GM18519 (cell line): ENCODE results near the gene OR2G6.
A peak's percentile ranks its signal among the peaks of the same experiment; 100 is the strongest.
"Not testable (repeated sequence)": the region's sequence is repeated elsewhere in the genome, so short reads cannot be mapped to it uniquely, and the experiment has no call there.

Experiments used
- ATAC-seq: cut with Tn5 transposase; IDR thresholded peaks from one replicate; pipeline ENCODE4 v1.9.1; 2021; ENCODE audit warnings: mild to moderate bottlenecking, moderate library complexity; ENCODE audit not compliant: unreplicated experiment, low FRiP score

The OR2G6 gene

GRCh38 chr1:248507773-248508172 lies at the start of gene OR2G6:
TSS of gene OR2G6 (plus strand) at chr1:248508073. CDS start at chr1:248521647, 13,574 bp downstream.
- ATAC-seq = not testable (repeated sequence)

GRCh38 chr1:248459117-248459516 lies 48.8 kb upstream of the OR2G6 start:
- ATAC-seq = not testable (repeated sequence)

DNA sequence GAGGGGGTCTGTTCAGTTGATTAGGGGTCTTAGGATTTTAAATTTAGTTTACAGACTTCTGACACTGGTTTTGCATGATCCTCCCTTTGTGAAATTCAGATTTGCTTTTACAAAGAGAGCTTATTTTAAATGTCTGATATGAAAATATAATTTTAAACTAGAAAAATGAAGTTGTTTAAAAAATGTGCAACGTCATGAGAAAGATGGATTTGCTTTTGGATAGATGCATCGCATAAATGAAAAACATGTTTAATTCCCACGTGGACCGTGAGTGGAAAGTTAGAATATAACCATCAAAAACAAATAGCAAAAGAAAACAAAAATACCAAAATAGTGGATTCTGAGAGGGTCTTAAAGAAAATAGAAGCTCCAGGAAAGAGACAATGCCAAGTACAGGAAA lies 36.7 kb upstream of the OR2G6 start:
- ATAC-seq = no peak

DNA sequence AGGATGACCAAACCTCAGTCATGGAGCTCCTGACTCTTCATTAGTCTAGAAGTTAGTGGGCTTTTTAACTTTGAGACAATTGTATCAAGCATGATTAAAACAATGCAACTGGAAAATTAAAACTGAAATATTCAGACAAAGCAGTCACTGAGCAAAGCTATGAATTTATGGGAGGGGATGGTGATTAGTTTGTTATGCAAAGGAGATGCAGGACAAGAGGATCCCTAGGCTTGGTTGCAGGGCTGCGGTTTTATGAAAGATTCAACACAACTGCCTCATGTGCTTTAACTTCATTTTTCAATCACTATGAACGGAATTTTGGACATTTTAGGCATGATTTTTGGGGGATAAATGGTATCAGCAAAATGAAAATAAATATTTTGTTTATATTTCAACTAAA lies 35.8 kb upstream of the OR2G6 start:
- ATAC-seq = not testable (repeated sequence)

GRCh38 chr1:248473051-248473450 lies 34.8 kb upstream of the OR2G6 start, which contains the start of gene OR2T3:
TSS of gene OR2T3 (plus strand) at chr1:248473351. CDS start at chr1:248473351, 0 bp downstream.
- not testable (repeated sequence) for ATAC-seq

DNA sequence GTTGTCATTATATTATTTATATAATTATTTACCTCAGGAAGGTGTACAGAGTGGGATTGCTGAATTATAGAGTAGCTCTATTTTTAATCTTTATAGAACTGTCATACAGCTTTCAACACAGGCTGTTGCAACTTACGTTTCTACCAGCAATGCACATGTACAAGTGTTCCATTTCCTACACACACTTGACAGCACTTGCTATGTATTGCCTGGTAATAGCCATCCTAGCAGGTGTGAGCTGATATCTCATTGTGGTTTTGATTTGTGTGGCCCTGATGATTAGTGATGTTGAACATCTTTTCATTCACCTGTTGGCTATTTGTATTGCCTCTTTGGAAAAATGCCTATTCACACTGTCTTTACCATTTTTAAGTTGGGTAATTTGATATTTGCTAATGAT lies 32.2 kb upstream of the OR2G6 start:
- ATAC-seq = peak; percentile 64

DNA sequence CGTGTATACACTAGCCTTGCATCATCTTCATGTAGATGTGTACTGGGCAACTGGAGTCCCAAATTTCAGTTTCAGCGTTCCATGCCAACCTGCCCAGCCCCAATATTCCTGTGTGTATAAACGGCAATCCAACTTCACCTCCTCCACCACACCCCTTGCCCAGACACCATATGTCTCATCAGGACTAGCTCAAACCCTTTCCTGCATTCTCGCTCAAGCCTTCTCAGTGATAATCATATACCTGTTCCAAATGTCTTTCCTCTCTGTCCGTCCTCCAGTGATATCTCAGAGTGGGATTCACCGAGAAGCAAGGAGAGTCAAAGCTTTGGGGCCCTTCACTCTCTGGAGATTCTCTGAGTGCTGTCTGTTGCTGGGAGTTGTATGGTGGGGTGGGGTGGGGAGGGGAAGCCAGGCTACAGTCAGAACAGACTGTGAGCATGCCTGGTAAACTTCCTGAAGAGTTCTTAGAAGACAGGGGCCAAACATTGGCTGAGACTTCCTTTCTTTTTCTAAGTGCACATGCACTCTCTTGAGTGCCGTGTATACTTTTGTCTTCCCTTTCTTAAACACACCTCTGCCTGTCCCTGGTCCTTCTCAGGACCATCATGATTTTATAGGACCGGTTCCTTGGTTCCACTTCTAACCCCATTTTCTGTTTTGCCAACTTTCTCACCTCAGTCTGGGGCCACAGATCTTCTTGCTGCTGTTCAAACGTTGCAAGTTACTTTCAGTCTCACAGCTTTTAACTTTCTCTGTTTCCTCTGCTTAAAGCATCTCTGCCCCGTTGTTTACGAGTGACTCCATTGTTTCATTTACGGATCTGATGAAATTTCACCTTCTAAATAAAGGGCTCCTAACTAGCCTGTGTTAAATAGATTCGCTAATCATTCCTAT lies 25.9 kb upstream of the OR2G6 start:
- ATAC-seq = peak; percentile 86

DNA sequence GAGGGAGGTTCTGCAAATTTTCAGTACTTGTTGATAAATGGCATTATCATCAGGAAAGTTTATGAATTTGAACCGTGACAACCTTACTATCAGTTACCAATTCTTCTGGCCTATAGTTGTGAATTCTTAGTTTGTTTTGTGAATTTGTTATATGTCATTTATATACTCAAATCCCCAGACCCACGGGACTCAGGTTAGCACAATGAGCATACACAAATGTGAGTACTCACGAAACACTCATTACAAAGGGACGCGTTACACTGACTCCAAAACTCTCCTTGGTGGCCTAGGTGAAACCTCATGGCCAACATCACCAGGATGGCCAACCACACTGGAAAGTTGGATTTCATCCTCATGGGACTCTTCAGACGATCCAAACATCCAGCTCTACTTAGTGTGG lies 19.6 kb upstream of the OR2G6 start, which contains the start of gene OR2T5:
Gene OR2T5 (plus strand): TSS at position 301 of the 400 bp plus-strand sequence. CDS start 0 bp downstream, at position 301.
- ATAC-seq = not testable (repeated sequence)

- ATAC-seq = not testable (repeated sequence)
These were observed 11.2 kb upstream of the OR2G6 start for GRCh38 chr1:248496661-248497060.

DNA sequence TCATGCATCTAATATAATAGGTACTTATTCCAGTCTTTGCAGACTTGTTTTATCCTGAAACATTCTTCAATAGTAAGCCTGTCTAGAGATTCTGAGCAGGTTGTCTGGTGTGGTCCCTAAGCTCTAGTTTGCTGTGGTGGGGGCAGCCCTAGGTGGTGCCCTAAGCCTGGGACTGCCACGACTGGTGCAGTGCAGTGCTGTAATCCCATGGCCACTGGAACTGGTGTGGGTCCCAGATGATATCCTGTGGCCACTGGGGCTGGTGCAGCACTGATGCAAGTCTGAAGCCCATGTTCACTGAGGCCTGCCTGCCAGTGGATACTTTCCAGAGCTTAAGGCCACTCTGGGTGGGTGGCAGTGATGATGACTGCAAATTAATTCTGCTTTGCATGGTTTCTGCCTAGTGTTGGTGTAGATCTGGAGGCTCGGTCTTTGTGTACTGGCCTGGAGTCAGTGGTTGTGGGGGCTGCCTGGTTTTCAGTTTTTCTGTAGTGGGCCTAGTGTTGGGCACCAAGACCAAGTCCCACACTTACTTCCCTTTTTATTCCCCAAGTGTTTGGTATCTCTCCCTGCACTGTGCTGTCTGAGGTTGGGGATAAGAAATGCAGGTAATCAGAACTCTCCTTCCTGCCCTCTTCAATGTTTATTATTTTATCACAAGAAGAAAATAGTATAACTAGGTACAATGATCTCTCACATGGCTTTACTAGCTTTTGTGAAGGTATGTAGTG lies 7.4 kb upstream of the OR2G6 start:
- not testable (repeated sequence) for ATAC-seq

DNA sequence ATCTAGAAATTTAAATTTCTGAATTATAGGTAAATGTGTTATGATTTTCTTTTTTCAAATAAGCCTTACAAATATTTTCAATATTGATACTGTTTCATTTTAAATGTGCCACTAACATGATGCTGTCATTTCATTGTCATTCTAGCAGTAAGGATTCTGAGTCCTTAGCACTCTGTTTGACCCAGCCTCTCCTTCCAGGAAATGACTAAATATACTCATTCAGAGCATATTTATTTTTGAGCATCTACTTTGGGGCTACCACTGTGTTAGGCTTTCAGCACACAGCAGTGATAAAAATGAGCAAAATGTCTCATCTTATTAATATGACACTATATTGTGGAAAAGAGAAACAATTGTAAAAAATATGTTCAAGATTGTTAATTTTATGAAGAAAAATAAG lies 2.3 kb downstream of the OR2G6 start:
- not testable (repeated sequence) for ATAC-seq

- ATAC-seq = no peak
These were observed 14.0 kb downstream of the OR2G6 start for GRCh38 chr1:248521856-248522255.

DNA sequence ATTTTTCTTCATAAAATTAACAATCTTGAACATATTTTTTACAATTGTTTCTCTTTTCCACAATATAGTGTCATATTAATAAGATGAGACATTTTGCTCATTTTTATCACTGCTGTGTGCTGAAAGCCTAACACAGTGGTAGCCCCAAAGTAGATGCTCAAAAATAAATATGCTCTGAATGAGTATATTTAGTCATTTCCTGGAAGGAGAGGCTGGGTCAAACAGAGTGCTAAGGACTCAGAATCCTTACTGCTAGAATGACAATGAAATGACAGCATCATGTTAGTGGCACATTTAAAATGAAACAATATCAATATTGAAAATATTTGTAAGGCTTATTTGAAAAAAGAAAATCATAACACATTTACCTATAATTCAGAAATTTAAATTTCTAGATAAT lies 29.6 kb downstream of the OR2G6 start:
- ATAC-seq = peak; percentile 49

GRCh38 chr1:248547383-248547782 lies 39.5 kb downstream of the OR2G6 start:
- ATAC-seq = not testable (repeated sequence)

GRCh38 chr1:248551027-248551426 lies 43.2 kb downstream of the OR2G6 start:
- ATAC-seq = not testable (repeated sequence)

DNA sequence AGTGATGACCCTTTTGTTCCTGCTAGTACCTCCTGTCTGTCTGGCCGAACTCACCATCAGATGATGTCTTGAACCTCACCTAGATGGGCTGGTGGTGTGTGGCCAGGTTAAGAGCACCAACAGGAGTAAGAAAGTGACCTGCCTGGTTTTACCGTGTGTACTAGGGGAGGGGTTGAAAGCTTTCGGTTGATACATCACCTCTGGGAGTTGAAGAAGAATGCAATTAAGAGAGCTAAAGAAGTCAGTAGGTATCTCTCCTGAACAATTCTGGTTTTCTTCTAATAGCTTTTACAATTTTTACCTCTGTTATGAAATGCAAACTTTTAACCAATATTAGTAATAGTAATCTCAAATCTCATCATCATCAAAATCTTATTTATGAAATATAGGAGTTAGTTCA lies 54.8 kb downstream of the OR2G6 start, which contains the start of gene OR2T29:
Gene OR2T29 (minus strand): TSS at position 101 of the 400 bp plus-strand sequence. CDS start 3,281 bp downstream, outside the sequence.
- not testable (repeated sequence) for ATAC-seq

DNA sequence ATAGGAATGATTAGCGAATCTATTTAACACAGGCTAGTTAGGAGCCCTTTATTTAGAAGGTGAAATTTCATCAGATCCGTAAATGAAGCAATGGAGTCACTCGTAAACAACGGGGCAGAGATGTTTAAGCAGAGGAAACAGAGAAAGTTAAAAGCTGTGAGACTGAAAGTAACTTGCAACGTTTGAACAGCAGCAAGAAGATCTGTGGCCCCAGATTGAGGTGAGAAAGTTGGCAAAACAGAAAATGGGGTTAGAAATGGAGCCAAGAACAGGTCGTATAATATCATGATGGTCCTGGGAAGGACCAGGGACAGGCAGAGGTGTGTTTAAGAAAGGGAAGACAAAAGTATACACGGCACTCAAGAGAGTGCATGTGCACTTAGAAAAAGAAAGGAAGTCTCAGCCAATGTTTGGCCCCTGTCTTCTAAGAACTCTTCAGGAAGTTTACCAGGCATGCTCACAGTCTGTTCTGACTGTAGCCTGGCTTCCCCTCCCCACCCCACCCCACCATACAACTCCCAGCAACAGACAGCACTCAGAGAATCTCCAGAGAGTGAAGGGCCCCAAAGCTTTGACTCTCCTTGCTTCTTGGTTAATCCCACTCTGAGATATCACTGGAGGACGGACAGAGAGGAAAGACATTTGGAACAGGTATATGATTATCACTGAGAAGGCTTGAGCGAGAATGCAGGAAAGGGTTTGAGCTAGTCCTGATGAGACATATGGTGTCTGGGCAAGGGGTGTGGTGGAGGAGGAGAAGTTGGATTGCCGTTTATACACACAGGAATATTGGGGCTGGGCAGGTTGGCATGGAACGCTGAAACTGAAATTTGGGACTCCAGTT lies 57.9 kb downstream of the OR2G6 start:
- peak; percentile 66 for ATAC-seq

DNA sequence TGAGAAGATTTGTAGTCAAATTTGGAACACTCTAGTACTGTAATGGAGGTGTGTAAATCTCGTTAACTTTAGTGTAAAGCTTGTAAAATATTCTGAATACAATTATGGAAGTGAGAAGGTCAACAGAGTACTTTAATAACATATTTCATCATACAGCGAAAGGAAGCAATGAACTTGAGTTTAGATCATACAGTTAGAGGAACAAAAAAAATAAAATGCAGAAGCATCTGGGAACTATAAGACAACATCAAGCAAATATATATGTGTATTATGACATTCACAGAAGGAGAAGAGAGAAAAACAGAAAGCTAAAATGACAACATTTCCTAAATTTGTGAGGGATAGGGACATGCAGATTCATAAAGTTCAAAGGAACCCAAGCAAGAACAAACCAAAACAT lies 61.2 kb downstream of the OR2G6 start:
- ATAC-seq = not testable (repeated sequence)

- not testable (repeated sequence) for ATAC-seq
These were observed 62.9 kb downstream of the OR2G6 start for GRCh38 chr1:248570811-248571210.

DNA sequence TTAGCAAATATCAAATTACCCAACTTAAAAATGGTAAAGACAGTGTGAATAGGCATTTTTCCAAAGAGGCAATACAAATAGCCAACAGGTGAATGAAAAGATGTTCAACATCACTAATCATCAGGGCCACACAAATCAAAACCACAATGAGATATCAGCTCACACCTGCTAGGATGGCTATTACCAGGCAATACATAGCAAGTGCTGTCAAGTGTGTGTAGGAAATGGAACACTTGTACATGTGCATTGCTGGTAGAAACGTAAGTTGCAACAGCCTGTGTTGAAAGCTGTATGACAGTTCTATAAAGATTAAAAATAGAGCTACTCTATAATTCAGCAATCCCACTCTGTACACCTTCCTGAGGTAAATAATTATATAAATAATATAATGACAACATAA lies 64.2 kb downstream of the OR2G6 start:
- peak; percentile 98 for ATAC-seq
